ENCODE measurements around the gene TBC1D10A.

GRCh38 chr22:30358541-30358940 lies 31.8 kb upstream of the TBC1D10A start:
- no peak for TF ChIP-seq CTCF (conservative IDR thresholded peaks at IDR 0.05 in 1 of 2, IDR thresholded peaks at IDR 0.05 in 1 of 2; ENCODE audit: extremely low read depth in 1 of 2, insufficient read depth in 1 of 2, low read depth in 1 of 2, low read length in 2 of 2)
- TF ChIP-seq EZH2 (IDR thresholded peaks at IDR 0.05; ENCODE audit: borderline replicate concordance, low read length), result no peak

Measured in mammary epithelial cell (primary cell).